T follicular helper cell (primary cell): Measurements from ENCODE around the gene B3GNT3.
"Not testable (repeated sequence)": the region's sequence is repeated elsewhere in the genome, so short reads cannot be mapped to it uniquely, and the experiment has no call there.

Source experiments
- DNase-seq: peaks from one replicate; pipeline ENCODE4 v3.0.0-alpha.2; 2020; ENCODE audit warnings: low read depth

Gene B3GNT3

GRCh38 chr19:17766543-17767131 is 28.3 kb upstream of the B3GNT3 start:
- no peak for DNase-seq

GRCh38 chr19:17767559-17767958 is 27.4 kb upstream of the B3GNT3 start:
- DNase-seq, result no peak

GRCh38 chr19:17770613-17771012 is 24.3 kb upstream of the B3GNT3 start:
- DNase-seq, result no peak

- DNase-seq, result no peak
Measured at GRCh38 chr19:17772172-17772571, 22.8 kb upstream of the B3GNT3 start.

GRCh38 chr19:17775245-17775927 is 19.6 kb upstream of the B3GNT3 start:
- no peak for DNase-seq

GRCh38 chr19:17775991-17776803 is 18.7 kb upstream of the B3GNT3 start:
- no peak for DNase-seq

- not testable (repeated sequence) for DNase-seq
Measured at GRCh38 chr19:17777840-17778239, 17.1 kb upstream of the B3GNT3 start.

GRCh38 chr19:17778251-17778967 is 16.5 kb upstream of the B3GNT3 start:
- peak; percentile 10 for DNase-seq

- no peak for DNase-seq
Measured at GRCh38 chr19:17778968-17779929, 15.7 kb upstream of the B3GNT3 start.

- no peak for DNase-seq
Measured at GRCh38 chr19:17780781-17781180, 14.2 kb upstream of the B3GNT3 start.

- not testable (repeated sequence) for DNase-seq
Measured at GRCh38 chr19:17783721-17784120, 11.2 kb upstream of the B3GNT3 start.

- peak; percentile 61 for DNase-seq
Measured at GRCh38 chr19:17784201-17785008, 10.5 kb upstream of the B3GNT3 start.

GRCh38 chr19:17787274-17787913 is 7.5 kb upstream of the B3GNT3 start:
- DNase-seq, result no peak

- DNase-seq, result no peak
Measured at GRCh38 chr19:17788632-17789031, 6.3 kb upstream of the B3GNT3 start.

- no peak for DNase-seq
Measured at GRCh38 chr19:17790059-17790780, 4.7 kb upstream of the B3GNT3 start.

- no peak for DNase-seq
Measured at GRCh38 chr19:17794412-17794730, 567 bp upstream of the B3GNT3 start.

GRCh38 chr19:17795495-17795856 is 538 bp downstream of the B3GNT3 start:
- no peak for DNase-seq

- DNase-seq, result no peak
Measured at GRCh38 chr19:17796013-17796837, 1.3 kb downstream of the B3GNT3 start.
